22Rv1 (cell line): ENCODE results near the gene FCMR.
"Not testable (repeated sequence)": the region's sequence is repeated elsewhere in the genome, so short reads cannot be mapped to it uniquely, and the experiment has no call there.

Experiments
- H3K27ac ChIP-seq: fragments of 450-650 bp; 2 replicates; pipeline ENCODE4 v1.5.1; 2017
- ZFX ChIP-seq: fragments of 450-650 bp; IDR thresholded peaks from 2 replicates; pipeline ENCODE4 v1.6.1; 2017; ENCODE audit warnings: antibody characterized with exemption, borderline replicate concordance
- TF ChIP-seq, protein P1 (sequence below): fragments of 450-650 bp; IDR thresholded peaks from 2 replicates; pipeline ENCODE4 v1.5.1; 2017; ENCODE audit warnings: mild to moderate bottlenecking

Gene FCMR

DNA sequence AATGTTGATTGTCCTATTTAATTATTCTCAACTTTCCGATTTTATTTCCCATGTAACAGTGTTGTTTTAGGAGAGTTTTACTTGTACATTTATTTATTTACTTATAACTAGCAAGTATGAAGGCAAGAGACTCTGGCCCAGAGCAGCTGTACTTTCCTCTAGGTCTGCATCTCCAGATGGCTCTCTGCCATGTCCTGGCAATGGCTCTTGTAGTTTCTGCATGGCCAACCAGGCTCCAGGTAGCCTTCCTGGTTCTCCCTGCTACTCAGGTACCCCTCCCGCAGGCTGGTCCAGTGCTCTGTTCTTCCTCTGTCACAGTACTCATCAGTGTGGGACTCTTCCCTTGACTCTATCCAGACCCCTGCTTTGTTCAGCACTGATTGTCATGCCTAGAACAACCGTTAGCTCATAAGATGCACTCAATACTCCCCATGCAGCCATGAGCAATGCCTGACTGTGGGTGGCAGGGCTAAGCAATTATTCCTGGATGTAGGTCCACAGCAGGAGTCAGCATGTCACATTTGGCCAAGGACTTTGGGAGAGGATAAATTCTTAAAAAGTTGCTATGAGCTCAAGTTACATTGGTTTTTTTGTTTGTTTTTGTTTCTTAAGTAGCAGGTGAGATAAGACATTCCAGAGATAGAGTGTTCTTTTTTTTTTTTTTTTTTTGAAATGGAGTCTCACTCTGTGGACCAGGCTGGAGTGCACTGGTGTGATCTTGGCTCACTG lies 67.2 kb downstream of the FCMR start:
- no peak for TF ChIP-seq ZFX
- TF ChIP-seq, protein P1, sequence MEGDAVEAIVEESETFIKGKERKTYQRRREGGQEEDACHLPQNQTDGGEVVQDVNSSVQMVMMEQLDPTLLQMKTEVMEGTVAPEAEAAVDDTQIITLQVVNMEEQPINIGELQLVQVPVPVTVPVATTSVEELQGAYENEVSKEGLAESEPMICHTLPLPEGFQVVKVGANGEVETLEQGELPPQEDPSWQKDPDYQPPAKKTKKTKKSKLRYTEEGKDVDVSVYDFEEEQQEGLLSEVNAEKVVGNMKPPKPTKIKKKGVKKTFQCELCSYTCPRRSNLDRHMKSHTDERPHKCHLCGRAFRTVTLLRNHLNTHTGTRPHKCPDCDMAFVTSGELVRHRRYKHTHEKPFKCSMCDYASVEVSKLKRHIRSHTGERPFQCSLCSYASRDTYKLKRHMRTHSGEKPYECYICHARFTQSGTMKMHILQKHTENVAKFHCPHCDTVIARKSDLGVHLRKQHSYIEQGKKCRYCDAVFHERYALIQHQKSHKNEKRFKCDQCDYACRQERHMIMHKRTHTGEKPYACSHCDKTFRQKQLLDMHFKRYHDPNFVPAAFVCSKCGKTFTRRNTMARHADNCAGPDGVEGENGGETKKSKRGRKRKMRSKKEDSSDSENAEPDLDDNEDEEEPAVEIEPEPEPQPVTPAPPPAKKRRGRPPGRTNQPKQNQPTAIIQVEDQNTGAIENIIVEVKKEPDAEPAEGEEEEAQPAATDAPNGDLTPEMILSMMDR = no peak
- H3K27ac ChIP-seq = no peak overlapping the region

DNA sequence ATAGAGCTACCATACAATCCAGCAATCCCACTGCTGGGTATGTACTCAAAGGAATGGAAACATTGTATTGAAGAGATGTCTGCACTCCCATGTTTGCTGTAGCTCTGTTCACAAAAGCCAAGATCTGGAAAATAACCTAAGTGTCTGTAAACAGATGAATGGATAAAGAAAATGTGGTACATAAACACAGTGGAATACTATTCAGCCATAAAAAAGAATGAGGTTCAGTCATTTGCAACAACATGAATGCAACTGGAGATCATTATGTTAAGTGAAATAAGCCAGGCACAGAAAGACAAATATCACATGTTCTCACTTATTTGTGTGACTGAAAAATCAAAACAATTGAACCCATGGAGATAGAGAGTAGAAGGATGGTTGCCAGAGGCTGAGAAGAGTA lies 68.0 kb downstream of the FCMR start:
- not testable (repeated sequence) for H3K27ac ChIP-seq
